GM21786 (cell line): ENCODE results near the gene MARVELD2.

Source experiments
- ATAC-seq: cut with Tn5 transposase; IDR thresholded peaks from one replicate; pipeline ENCODE4 v1.9.1; 2021; ENCODE audit not compliant: unreplicated experiment

MARVELD2 gene

DNA sequence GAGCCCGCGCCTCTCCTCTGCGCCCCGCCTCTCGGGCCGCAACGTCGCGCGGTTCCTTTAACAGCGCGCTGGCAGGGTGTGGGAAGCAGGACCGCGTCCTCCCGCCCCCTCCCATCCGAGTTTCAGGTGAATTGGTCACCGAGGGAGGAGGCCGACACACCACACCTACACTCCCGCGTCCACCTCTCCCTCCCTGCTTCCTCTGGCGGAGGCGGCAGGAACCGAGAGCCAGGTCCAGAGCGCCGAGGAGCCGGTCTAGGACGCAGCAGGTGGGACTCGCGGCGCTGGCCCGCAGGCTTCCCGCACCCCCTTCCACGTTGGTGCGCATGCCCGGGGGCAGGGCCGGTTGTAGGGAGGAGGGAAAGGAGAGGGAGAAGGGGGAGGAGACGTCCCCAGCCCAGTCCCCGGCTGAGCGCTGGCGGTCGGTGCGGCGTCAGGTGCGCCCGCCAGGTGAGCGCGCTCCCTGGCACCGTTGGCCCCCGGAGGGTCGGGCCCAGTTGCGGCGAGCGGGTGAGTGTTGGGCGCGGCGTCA is 77.5 kb downstream of the MARVELD2 start, which contains the start of gene OCLN:
OCLN (plus strand) TSS at position 400 of the 532 bp plus-strand sequence. CDS start 11,455 bp downstream, outside the sequence.
- peak; percentile 48 for ATAC-seq

DNA sequence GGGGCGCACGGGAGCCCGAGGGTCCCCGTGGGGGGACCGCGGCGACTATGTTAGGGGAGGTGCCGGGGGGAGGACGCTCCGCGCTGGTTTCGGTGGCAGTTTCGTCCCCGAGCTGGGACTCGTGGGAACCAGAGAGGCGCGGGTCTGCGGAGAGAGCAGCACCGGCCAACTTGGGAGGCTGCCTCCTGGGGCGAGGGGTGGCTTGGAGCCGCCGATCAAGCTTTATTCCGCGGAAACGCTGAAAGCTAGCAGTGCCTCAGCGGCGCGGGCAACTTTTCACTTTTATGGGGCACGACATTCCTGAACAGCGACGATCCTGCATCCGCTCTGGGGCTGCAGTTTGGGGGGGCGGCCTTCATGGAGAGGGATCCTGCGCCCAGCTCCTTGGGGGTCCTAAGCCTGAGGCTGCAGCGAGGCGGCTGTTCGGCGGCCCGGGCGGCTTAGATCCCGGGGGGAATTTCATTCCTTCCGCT is 78.0 kb downstream of the MARVELD2 start:
- peak; percentile 32 for ATAC-seq

DNA sequence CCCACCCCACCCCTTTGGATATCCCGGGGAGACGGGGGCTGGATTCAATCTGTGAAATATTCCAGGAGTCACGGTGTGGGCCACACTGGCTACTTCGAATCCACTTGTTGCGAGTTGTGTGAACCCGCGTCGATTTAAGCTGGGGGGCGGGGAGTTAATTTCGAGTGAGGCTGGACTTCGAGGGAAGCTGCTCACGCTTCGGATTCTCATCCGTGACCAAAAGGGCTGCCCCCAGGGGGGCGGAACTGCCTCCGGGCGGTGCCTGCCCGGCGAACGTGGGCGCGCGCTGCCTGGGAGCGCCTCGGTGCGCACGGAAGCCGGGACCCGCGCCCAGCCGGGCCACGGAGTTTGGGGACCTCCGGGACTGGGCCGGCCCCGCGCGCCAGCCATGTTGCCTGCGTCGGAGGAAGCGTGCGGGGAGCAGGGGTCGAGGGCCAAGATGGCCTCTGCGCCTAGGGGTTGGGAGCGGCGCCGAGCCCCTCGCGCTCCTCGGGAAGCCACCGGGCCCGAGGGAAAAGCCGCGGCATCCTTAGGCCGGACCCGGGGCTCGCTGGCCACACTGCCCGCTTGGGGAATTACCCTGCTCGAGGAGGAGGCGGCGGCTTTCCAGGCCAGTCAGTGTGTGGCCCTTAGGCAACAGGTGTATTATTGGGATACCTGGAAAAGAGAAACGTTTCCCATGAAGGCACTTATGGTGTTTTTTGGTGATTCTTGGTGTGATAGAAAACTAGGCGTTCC is 78.6 kb downstream of the MARVELD2 start:
- ATAC-seq, result peak; percentile 35
